ENCODE results near the gene NDUFAF3. TPM values are rescaled to one million over a fixed set of nuclear protein-coding genes. Genes with fewer than 3 reads are reported as not detected.

The NDUFAF3 gene
- total RNA-seq, 1 experiment from 2014 or later = 40.7 TPM

- DNase-seq = no peak
- Histone ChIP-seq H3K4ac (ENCODE audit: low read depth, low read length) (no peak overlapping the region), H4K5ac (ENCODE audit: insufficient read length, low read depth, low read length) (no peak overlapping the region), H3T11ph (ENCODE audit: low read length) (no peak overlapping the region), H4K20me1 (ENCODE audit: control insufficient read depth, insufficient read depth, insufficient read length) (peaks cover 2% of the 10 kb centered on the region), H2BK5ac (ENCODE audit: insufficient read length, low read length) (no peak overlapping the region), H3K79me2 (ENCODE audit: insufficient read depth, low read length) (no peaks in the 10 kb centered on the region; the same call in 1 of the 2 replicates), H3K4me1 (ENCODE audit: insufficient read depth, low read length) (no peaks in the 10 kb centered on the region), H2AK5ac (ENCODE audit: insufficient read length, low read length) (no peak overlapping the region), H3K79me1 (ENCODE audit: insufficient read depth, low read depth, low read length, poor library complexity, severe bottlenecking) (no peaks in the 10 kb centered on the region), H2BK120ac (ENCODE audit: low read depth, low read length, poor library complexity, severe bottlenecking) (no peak overlapping the region), H3K27ac (ENCODE audit: insufficient read length, low read depth, low read length) (no peak overlapping the region), H2BK15ac (ENCODE audit: low read depth, low read length) (no peak overlapping the region), H3K56ac (ENCODE audit: insufficient read length, low read depth, low read length) (no peak overlapping the region), H3K18ac (ENCODE audit: insufficient read length, low read depth, low read length) (no peak overlapping the region), H2BK20ac (ENCODE audit: low read depth, low read length, poor library complexity, severe bottlenecking) (no peak overlapping the region), H3K4me2 (ENCODE audit: insufficient read depth, insufficient read length, low read length) (no peak overlapping the region), H3K14ac (ENCODE audit: insufficient read depth, low read length) (no peak overlapping the region), H4K8ac (replicated peaks; ENCODE audit: insufficient read length, low read depth, low read length) (no peak overlapping the region), H3K23ac (ENCODE audit: insufficient read length, low read depth, low read length) (no peak overlapping the region), H3K23me2 (ENCODE audit: insufficient read length, low read depth, low read length, poor library complexity, severe bottlenecking) (peaks cover 16% of the 10 kb centered on the region), H2AFZ (ENCODE audit: low read length) (no peak overlapping the region), H3K27me3 (ENCODE audit: insufficient read depth, low read length) (no peaks in the 10 kb centered on the region), H3K9ac (ENCODE audit: extremely low read depth, insufficient read length, low read length) (no peak overlapping the region), H2BK12ac (ENCODE audit: insufficient read length, low read depth, low read length) (no peak overlapping the region), H3K9me3 (ENCODE audit: control insufficient read depth, low read depth, low read length) (no peaks in the 10 kb centered on the region), H4K91ac (ENCODE audit: insufficient read length, low read depth, low read length) (no peak overlapping the region)
- TF ChIP-seq CTCF (conservative IDR thresholded peaks at IDR 0.05) = no peak
- Mint-ChIP-seq H3K4me3 (peak overlapping the region; percentile 91 to 95; a peak in 4 of 5 replicates), H3K4me1 (peaks cover 17 to 21% of the 10 kb centered on the region in 2 experiments), H3K36me3 (ENCODE audit: insufficient read depth in 1 of 3, low read depth in 3 of 3) (peaks cover 23 to 51% (median 46%) of the 10 kb centered on the region in 3 experiments), H3K27ac (no peak overlapping the region), H3K9me3 (no peaks in the 10 kb centered on the region), H3K27me3 (ENCODE audit: low read depth) (no peaks in the 10 kb centered on the region)
- WGBS (ENCODE audit: extremely low coverage, insufficient read length, low lambda C conversion rate) = no CpG with 5 or more reads among the region's 6 CpGs
Measured at GRCh38 chr3:49016414-49017228, 5.3 kb upstream of the NDUFAF3 start.

Data from H9 (cell line).